Fibroblast of skin of back (primary cell): ENCODE measurements around the gene TAOK3.
A peak's percentile ranks its signal among the peaks of the same experiment; 100 is the strongest.

Experiments
- DNase-seq: peaks from one replicate; pipeline ENCODE4 v3.0.0-alpha.2; 2013

Gene TAOK3

GRCh38 chr12:118127867-118128266 is 244.8 kb downstream of the TAOK3 start:
- DNase-seq, result no peak

GRCh38 chr12:118126119-118126757 is 246.5 kb downstream of the TAOK3 start:
- no peak for DNase-seq

GRCh38 chr12:118125743-118126118 is 247.0 kb downstream of the TAOK3 start:
- no peak for DNase-seq

- no peak for DNase-seq
Observed at GRCh38 chr12:118124333-118124874, 248.3 kb downstream of the TAOK3 start.

GRCh38 chr12:118122264-118122663 is 250.4 kb downstream of the TAOK3 start:
- DNase-seq, result no peak

- peak; percentile 66 for DNase-seq
Observed at GRCh38 chr12:118120579-118121363, 251.9 kb downstream of the TAOK3 start.

GRCh38 chr12:118119449-118119879 is 253.2 kb downstream of the TAOK3 start:
- DNase-seq, result no peak

- DNase-seq, result peak; percentile 11
Observed at GRCh38 chr12:118109088-118109487, 263.6 kb downstream of the TAOK3 start.

GRCh38 chr12:118107694-118108093 is 265.0 kb downstream of the TAOK3 start:
- no peak for DNase-seq

- DNase-seq, result no peak
Observed at GRCh38 chr12:118107011-118107410, 265.7 kb downstream of the TAOK3 start.

GRCh38 chr12:118103601-118104382 is 268.9 kb downstream of the TAOK3 start, which contains the start of gene VSIG10:
TSS of gene VSIG10 (minus strand) at chr12:118104011. CDS start at chr12:118103671, 340 bp downstream.
- DNase-seq, result peak; percentile 68

GRCh38 chr12:118103201-118103600 is 269.5 kb downstream of the TAOK3 start:
- peak; percentile 3 for DNase-seq

GRCh38 chr12:118102609-118103008 is 270.1 kb downstream of the TAOK3 start:
- no peak for DNase-seq

GRCh38 chr12:118102070-118102469 is 270.6 kb downstream of the TAOK3 start:
- peak; percentile 23 for DNase-seq

GRCh38 chr12:118101051-118101450 is 271.7 kb downstream of the TAOK3 start:
- no peak for DNase-seq
